BLaER1 (cell line): Measurements from ENCODE around the gene MANEAL.

ENCODE experiments used
- H3K27ac ChIP-seq: shearing (Covaris generic); formaldehyde crosslinking; 2 replicates; pipeline ENCODE4 v1.8.1; 2022
- H3K27me3 ChIP-seq: shearing (Covaris generic); formaldehyde crosslinking; 2 replicates; pipeline ENCODE4 v1.8.1; 2022
- H3K36me3 ChIP-seq: shearing (Covaris generic); formaldehyde crosslinking; 2 replicates; pipeline ENCODE4 v1.8.1; 2022
- H3K4me1 ChIP-seq: shearing (Covaris generic); formaldehyde crosslinking; 2 replicates; pipeline ENCODE4 v1.8.1; 2022
- H3K4me2 ChIP-seq: shearing (Covaris generic); formaldehyde crosslinking; 2 replicates; pipeline ENCODE4 v1.8.1; 2022
- H3K4me3 ChIP-seq: shearing (Covaris generic); formaldehyde crosslinking; 2 replicates; pipeline ENCODE4 v1.8.1; 2022
- H3K9ac ChIP-seq: shearing (Covaris generic); formaldehyde crosslinking; 2 replicates; pipeline ENCODE4 v1.8.1; 2022
- H3K9me3 ChIP-seq: shearing (Covaris generic); formaldehyde crosslinking; 2 replicates; pipeline ENCODE4 v1.8.1; 2022
- H4K20me1 ChIP-seq: shearing (Covaris generic); formaldehyde crosslinking; 2 replicates; pipeline ENCODE4 v1.8.1; 2022
- Cebpa-rat ChIP-seq: shearing (Covaris generic); IDR thresholded peaks from 2 replicates; pipeline ENCODE4 v1.8.1; 2022

MANEAL gene

DNA sequence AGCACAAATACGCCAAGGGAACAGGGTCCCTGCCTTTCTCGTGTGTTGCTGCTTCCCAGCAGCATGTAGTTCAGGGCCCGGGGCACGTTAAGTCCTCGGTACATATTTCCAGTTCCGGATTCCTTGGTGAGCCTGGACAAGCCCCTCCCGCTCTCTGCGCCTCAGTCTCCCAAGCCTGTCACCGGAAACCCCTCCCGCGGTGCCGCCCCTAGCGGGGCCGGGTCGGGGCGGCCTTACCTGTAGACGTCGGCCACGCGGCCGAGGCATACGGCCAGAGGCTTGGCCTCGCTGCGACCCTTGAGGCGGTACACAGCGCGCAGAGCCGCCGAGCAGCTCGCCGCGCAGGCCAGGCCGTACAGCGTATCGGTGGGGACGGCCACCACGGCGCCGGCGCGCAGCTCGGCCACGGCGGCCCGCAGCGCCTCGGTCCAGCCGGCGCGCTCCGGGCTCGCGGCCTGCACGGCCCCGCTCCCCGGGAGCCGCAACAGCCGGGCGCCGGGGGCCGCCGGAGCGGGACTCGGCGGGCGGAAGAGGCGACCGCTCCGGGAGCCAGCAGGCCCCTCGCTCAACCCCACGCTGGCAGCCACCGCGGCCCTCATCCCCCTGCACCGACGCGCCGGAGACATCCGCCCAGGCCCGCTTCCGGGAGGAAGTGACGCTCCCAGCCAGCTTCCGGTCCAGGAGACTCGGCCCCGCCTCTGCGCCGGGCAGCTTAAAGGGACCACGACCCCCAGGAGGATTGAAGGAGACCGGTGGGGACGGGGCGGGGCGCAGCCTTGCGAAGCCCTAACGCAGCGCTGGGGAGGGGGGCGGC lies 14.1 kb downstream of the MANEAL start, which contains the start of the genes C1orf122 and YRDC:
C1orf122 (plus strand) TSS at position 236 of the 814 bp plus-strand sequence. CDS start 615 bp downstream, outside the sequence.
YRDC (minus strand) TSS at position 654 of the 814 bp plus-strand sequence; CDS start at position 626, 28 bp downstream.
- H3K27ac ChIP-seq = peak within 1 kb of the TSS; percentile 99
- H3K4me2 ChIP-seq = peak within 1 kb of the TSS; percentile 95
- H3K9ac ChIP-seq = peak within 1 kb of the TSS; percentile 99
- no peaks in the 10 kb centered on the region for H3K9me3 ChIP-seq
- H3K4me3 ChIP-seq = peak within 1 kb of the TSS; percentile 100
- peaks cover 59% of the 10 kb centered on the region for H4K20me1 ChIP-seq
- H3K36me3 ChIP-seq = peaks cover 50% of the 10 kb centered on the region
- no peaks in the 10 kb centered on the region for H3K27me3 ChIP-seq
- no peak for TF ChIP-seq Cebpa-rat
- peaks cover 24% of the 10 kb centered on the region for H3K4me1 ChIP-seq

DNA sequence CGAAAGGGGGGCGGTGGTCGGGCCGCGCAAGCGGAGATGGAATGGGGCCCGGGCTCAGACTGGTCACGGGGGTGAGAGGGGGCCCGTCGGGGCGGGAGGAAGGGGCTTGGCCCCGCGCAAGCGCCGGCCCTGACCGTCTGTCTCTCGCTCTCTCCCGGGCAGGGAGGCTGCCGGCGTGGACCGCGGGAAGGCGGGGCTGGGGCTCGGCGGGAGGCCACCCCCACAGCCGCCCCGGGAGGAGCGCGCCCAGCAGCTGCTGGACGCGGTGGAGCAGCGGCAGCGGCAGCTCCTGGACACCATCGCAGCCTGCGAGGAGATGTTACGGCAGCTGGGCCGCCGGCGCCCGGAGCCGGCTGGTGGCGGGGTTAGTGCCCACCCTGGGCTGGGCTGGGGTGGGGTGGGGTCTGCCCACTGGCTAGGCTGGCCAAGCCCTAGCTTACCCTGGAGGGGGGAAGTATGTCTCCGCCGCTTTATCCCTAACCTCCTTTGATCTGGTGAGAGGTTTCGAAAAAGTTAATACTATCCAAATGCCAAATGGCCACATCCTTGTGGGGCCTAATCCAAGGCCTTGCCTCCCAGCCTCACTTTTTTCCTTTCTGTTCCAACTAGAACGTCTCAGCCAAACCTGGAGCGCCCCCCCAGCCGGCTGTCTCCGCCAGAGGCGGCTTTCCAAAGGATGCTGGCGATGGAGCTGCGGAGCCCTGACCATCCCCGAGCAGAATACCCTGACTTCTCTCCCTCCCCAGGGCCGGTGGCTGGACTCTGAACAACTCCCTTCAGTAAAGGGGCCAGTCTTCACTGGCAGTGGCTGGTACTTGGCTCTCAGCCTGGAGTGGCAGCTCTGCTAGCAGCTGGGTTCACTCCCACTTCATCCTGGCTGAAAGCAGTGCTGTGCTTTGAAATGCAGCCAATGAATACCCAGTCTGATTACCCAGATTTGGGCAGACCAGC lies 15.0 kb downstream of the MANEAL start:
- H4K20me1 ChIP-seq = peaks cover 50% of the 10 kb centered on the region
- peak overlapping the region; percentile 99 for H3K27ac ChIP-seq
- no peaks in the 10 kb centered on the region for H3K9me3 ChIP-seq
- TF ChIP-seq Cebpa-rat = no peak
- peak overlapping the region; percentile 100 for H3K4me3 ChIP-seq
- H3K9ac ChIP-seq = peak overlapping the region; percentile 99
- no peaks in the 10 kb centered on the region for H3K27me3 ChIP-seq
- H3K36me3 ChIP-seq = peaks cover 47% of the 10 kb centered on the region
- peaks cover 24% of the 10 kb centered on the region for H3K4me1 ChIP-seq
- H3K4me2 ChIP-seq = peak overlapping the region; percentile 95

DNA sequence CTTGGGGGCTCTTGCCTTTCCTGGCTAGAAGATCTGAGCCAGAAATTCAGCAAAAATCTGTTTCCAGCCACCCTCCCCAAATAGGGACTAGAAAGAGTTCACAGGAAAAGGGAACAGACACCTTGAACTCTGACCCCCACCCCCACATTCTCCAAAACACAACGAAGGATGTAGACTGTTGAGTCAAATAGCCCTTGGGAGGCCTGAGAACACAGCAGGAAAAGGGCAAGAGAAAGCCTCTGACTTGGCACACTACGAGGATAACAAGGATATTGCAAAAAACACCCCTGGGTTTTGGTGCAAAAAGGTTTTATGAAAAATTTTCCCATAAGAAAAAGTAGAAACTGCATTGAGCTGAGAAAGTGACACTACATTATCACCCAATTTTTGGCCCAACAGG lies 16.3 kb downstream of the MANEAL start:
- H3K27me3 ChIP-seq = no peaks in the 10 kb centered on the region
- no peak overlapping the region for H3K4me2 ChIP-seq
- no peak overlapping the region for H3K27ac ChIP-seq
- no peak overlapping the region for H3K9ac ChIP-seq
- peaks cover 44% of the 10 kb centered on the region for H3K36me3 ChIP-seq
- peaks cover 24% of the 10 kb centered on the region for H3K4me1 ChIP-seq
- no peak for TF ChIP-seq Cebpa-rat
- H3K4me3 ChIP-seq = no peak overlapping the region
- H4K20me1 ChIP-seq = peaks cover 42% of the 10 kb centered on the region
- no peaks in the 10 kb centered on the region for H3K9me3 ChIP-seq

DNA sequence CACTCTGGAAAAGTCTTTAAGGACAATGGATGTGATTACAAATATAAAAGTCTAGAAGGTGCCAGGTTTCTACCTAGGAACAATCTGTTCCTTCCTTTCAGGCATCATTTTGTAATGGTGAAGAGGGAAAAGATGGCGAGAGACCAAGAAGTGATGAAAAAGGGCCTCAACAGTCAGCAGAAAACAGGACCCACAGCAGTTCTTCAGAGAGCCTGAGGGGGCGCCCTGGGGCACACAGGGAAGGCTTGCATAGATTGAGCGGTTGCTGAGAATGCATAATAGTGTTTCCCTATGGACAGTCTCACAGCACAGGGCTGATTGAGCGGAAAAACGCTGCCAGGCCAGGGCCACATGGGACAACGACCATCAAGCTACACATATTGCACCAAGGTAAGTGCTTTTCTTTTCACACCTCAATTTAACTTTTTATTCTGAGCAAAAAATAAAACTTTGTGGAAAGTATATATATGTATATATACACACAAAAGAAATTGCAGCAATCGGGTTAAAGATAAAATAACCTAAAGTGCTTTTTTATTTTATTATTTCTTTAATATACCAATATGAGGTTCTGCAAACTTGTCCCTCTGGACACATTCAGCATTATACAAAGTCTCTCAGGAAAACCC lies 17.5 kb downstream of the MANEAL start:
- Histone ChIP-seq H3K27me3 (no peaks in the 10 kb centered on the region), H3K9me3 (no peaks in the 10 kb centered on the region), H3K4me1 (peaks cover 22% of the 10 kb centered on the region), H4K20me1 (peaks cover 30% of the 10 kb centered on the region), H3K36me3 (peaks cover 44% of the 10 kb centered on the region), H3K4me2 (no peak overlapping the region), H3K27ac (no peak overlapping the region), H3K4me3 (no peak overlapping the region), H3K9ac (no peak overlapping the region)
- TF ChIP-seq Cebpa-rat = no peak

DNA sequence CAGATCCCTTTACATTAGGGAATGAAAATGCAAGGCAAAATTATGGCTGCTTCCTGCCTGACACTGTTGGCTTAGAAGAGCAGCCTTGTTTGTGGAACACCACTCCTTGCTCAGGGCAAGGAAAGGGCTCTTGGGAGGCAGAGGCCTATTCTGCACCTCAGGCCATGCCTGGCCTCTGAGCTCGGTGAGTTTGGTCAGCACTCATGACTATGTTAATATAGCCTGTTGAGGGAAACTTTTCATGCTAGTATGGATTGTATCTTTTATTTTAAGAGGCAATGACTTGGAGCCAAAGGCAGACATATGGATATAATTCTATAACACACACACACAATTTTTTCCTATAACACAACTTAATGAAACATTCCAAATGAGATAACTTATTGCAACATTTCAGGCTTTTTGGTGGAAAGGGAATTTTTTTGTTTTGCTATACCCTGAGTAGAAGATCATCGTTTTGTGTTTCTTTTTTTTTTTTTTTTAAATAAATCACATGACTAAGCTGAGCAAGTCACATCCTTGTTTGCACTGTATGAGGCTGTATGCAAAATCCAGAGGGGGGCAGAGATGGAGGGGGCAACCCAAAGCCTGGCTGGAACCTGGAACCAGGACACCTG lies 20.0 kb downstream of the MANEAL start:
- no peak overlapping the region for H3K27ac ChIP-seq

DNA sequence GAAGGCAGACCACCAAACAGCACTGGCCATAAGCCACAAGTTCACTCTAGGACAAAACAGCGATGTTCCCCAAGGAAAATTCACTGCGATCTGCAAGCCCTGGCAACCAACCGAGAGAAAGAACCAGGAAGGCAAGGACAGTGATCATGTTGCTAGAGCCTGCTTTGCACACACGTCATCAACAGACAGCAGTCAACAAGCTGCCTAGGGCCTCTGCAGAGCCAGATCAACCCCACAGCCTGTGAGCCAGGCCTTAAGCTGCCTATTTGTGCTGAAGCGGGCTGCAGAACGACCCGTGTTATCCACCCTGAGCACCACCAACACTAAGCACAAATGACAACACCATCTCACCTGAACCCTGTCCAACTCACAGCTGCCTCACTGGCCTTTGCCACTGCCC lies 20.6 kb downstream of the MANEAL start:
- H3K4me3 ChIP-seq = no peak overlapping the region
- H3K9ac ChIP-seq = no peak overlapping the region
- H3K4me1 ChIP-seq = peaks cover 5% of the 10 kb centered on the region
- TF ChIP-seq Cebpa-rat = no peak
- no peaks in the 10 kb centered on the region for H3K9me3 ChIP-seq
- H3K4me2 ChIP-seq = no peak overlapping the region
- no peaks in the 10 kb centered on the region for H3K27me3 ChIP-seq
- H3K27ac ChIP-seq = no peak overlapping the region
- H4K20me1 ChIP-seq = peaks cover 6% of the 10 kb centered on the region; the same call in 1 of the 2 replicates
- H3K36me3 ChIP-seq = peaks cover 67% of the 10 kb centered on the region

More for the DNA sequence above, 20.0 kb downstream of the MANEAL start:
- TF ChIP-seq Cebpa-rat = no peak
- Histone ChIP-seq H3K9me3 (no peaks in the 10 kb centered on the region), H3K4me3 (no peak overlapping the region), H3K9ac (no peak overlapping the region), H3K4me1 (peaks cover 11% of the 10 kb centered on the region), H3K36me3 (peaks cover 61% of the 10 kb centered on the region), H3K27me3 (no peaks in the 10 kb centered on the region), H4K20me1 (peaks cover 12% of the 10 kb centered on the region; the same call in 1 of the 2 replicates), H3K4me2 (no peak overlapping the region)

DNA sequence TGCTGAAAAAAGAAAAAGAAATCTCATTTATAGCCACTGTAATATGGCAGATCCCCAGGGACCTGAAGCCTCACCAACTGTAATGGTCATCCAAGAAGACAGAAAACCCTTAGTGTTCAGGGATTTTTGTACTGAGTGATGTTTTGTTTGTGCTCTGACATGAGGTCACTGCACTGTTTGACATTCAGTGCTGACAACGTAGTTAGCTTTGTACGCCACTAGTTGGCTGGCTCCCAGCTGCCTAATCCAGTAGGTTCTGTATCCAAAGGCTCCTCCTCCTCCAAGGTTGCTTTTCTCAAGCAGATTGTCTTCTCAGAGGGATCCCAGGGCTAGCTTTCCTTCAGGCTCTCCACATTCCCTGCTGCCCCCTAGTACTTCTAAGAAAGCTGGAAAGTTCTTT lies 23.8 kb downstream of the MANEAL start:
- H3K9me3 ChIP-seq = no peaks in the 10 kb centered on the region
- H4K20me1 ChIP-seq = peaks cover 5% of the 10 kb centered on the region; the same call in 1 of the 2 replicates
- H3K36me3 ChIP-seq = peaks cover 93% of the 10 kb centered on the region
- H3K4me2 ChIP-seq = no peak overlapping the region
- no peak overlapping the region for H3K27ac ChIP-seq
- no peak for TF ChIP-seq Cebpa-rat
- no peaks in the 10 kb centered on the region for H3K27me3 ChIP-seq
- H3K4me1 ChIP-seq = no peaks in the 10 kb centered on the region
- no peak overlapping the region for H3K4me3 ChIP-seq
- no peak overlapping the region for H3K9ac ChIP-seq

DNA sequence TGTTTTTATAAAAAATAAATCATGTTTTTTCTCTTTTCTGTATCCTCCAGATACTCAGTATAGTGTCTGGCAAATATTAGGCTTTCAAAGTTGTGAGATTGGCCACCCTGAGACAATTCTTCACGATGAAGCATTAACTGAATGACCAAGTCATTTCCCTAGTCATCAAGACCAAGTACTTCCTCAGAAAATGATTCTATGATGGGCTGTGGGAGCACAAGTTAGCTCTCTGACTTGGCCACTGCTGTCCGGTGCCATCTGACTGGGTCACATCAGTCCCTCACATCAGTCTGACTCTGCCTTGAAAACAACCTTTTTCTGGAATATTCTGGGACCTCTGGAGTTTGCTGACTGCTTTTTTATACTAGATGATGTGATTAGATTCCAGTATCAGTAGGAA lies 27.8 kb downstream of the MANEAL start:
- H3K9ac ChIP-seq = no peak overlapping the region
- no peaks in the 10 kb centered on the region for H3K27me3 ChIP-seq
- no peak overlapping the region for H3K4me3 ChIP-seq
- H3K4me2 ChIP-seq = no peak overlapping the region
- H4K20me1 ChIP-seq = no peaks in the 10 kb centered on the region
- H3K9me3 ChIP-seq = no peaks in the 10 kb centered on the region
- TF ChIP-seq Cebpa-rat = no peak
- H3K4me1 ChIP-seq = no peaks in the 10 kb centered on the region
- peaks cover 97% of the 10 kb centered on the region for H3K36me3 ChIP-seq
- H3K27ac ChIP-seq = no peak overlapping the region
